CD8-positive, alpha-beta memory T cell (primary cell): Measurements from ENCODE around the gene FAM20A. TPM values are rescaled to one million over a fixed set of nuclear protein-coding genes. Genes with fewer than 3 reads are reported as not detected.

Source experiments
- CTCF ChIA-PET: fragments of 350-600 bp; sonication (Branson Sonifier 250); formaldehyde crosslinking; loops from one replicate; lab custom pipeline; 2021; ENCODE audit warnings: antibody characterized with exemption; lab: Charles Lee
- POLR2A ChIA-PET: fragments of 350-600 bp; sonication (Branson Sonifier 250); formaldehyde crosslinking; loops from one replicate; lab custom pipeline; 2021; ENCODE audit warnings: antibody characterized with exemption; lab: Charles Lee
- DNase-seq, 5 donors: peaks; one replicate each; pipeline versions ENCODE4 v3.0.0 to v3.0.0-alpha.2; 2020 to 2022; ENCODE audit warnings: mixed read lengths in 1 of 5
- H3K27ac ChIP-seq: one replicate; pipeline ENCODE4 v1.7.0; 2013; ENCODE audit warnings: low read depth, mild to moderate bottlenecking, low read length, moderate library complexity
- H3K27me3 ChIP-seq: 2 replicates; pipeline ENCODE4 v1.7.0; 2013; ENCODE audit warnings: low read length, mild to moderate bottlenecking; ENCODE audit not compliant: insufficient read depth, poor library complexity, severe bottlenecking
- H3K36me3 ChIP-seq: 2 replicates; pipeline ENCODE4 v1.7.0; 2013; ENCODE audit warnings: mild to moderate bottlenecking, low read length, moderate library complexity; ENCODE audit not compliant: insufficient read depth
- H3K4me1 ChIP-seq: 2 replicates; pipeline ENCODE4 v1.7.0; 2013; ENCODE audit warnings: mild to moderate bottlenecking, low read length, moderate library complexity; ENCODE audit not compliant: insufficient read depth
- H3K4me3 ChIP-seq: 2 replicates; pipeline ENCODE4 v1.7.0; 2013; ENCODE audit warnings: mild to moderate bottlenecking, low read length
- H3K9me3 ChIP-seq: 2 replicates; pipeline ENCODE4 v1.7.0; 2013; ENCODE audit warnings: mild to moderate bottlenecking, low read length
- H3K27ac Mint-ChIP-seq, 8 donors: one replicate each; pipeline ENCODE4 v1.8.0; 2020 to 2021; ENCODE audit warnings: mixed read lengths in 8 of 8, mild to moderate bottlenecking in 6 of 8, inconsistent platforms in 3 of 8, moderate library complexity in 3 of 8
- H3K27me3 Mint-ChIP-seq, 2 donors: one replicate each; pipeline ENCODE4 v1.8.0; 2020 to 2021; ENCODE audit warnings: mixed read lengths in 2 of 2, mild to moderate bottlenecking in 1 of 2, moderate library complexity in 1 of 2
- H3K36me3 Mint-ChIP-seq, 3 donors: one replicate each; pipeline ENCODE4 v1.8.0; 2020 to 2021; ENCODE audit warnings: mixed read lengths in 3 of 3, inconsistent platforms in 1 of 3, mild to moderate bottlenecking in 1 of 3
- H3K4me1 Mint-ChIP-seq, 3 donors: one replicate each; pipeline ENCODE4 v1.8.0; 2020 to 2021; ENCODE audit warnings: mixed read lengths in 3 of 3, inconsistent platforms in 1 of 3, mild to moderate bottlenecking in 1 of 3
- H3K4me3 Mint-ChIP-seq, 7 donors: one replicate each; pipeline ENCODE4 v1.8.0; 2020 to 2021; ENCODE audit warnings: mixed read lengths in 7 of 7, mild to moderate bottlenecking in 6 of 7, moderate library complexity in 4 of 7, inconsistent platforms in 2 of 7
- H3K9me3 Mint-ChIP-seq, 5 donors: one replicate each; pipeline ENCODE4 v1.8.0; 2020 to 2022; ENCODE audit warnings: mixed read lengths in 5 of 5, mild to moderate bottlenecking in 3 of 5, moderate library complexity in 2 of 5, inconsistent platforms in 1 of 5
- polyA plus RNA-seq: library from polyadenylated mRNA; unstranded; fragments of 300-500 nt; fragmentation: Illumina TruSeq; gene quantifications from one replicate; pipeline ENCODE4 v1.2.3, GENCODE V29; 2021
- total RNA-seq, 2 experiments: library from RNA; stranded (reverse); gene quantifications; one replicate each; pipeline ENCODE4 v1.2.3, GENCODE V29; 2021

The FAM20A gene
- total and polyA plus RNA-seq, 3 experiments from 2014 or later: 0.07 TPM; not detected in 2

DNA sequence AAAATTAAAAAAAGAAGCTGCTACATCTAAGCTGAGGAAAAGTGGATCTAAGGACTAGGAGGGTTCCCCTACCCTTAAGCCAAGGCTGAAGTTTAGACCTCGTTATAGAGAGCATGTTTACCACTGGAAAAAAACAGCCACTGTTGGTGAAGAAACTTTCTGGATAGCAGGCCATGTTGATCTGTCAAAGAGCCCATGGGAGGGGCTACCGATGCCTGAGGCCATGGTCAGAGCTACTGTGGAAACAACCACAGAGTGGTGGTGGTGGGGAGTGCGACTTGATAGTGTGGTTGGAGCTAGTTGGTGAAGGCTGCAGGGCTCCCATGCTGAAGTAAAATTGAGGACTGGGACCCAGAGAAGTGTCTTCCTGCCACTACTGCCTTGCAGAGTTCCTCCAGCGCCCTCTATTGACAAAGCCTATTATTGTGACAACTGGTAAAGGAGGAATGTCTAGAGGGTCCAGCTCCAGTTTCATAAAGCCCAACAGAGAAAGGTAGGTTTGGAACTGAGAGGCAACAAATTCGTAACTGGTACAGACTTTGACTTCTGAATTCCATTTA is 12.7 kb upstream of the FAM20A start:
- Histone ChIP-seq H3K4me3 (no peak overlapping the region), H3K27me3 (no peaks in the 10 kb centered on the region), H3K36me3 (no peaks in the 10 kb centered on the region), H3K9me3 (peaks cover 12% of the 10 kb centered on the region), H3K27ac (no peak overlapping the region), H3K4me1 (no peaks in the 10 kb centered on the region)
- Mint-ChIP-seq H3K36me3 (peaks cover 0 to 4% (median 3%) of the 10 kb centered on the region in 3 donors), H3K4me1 (no peaks in the 10 kb centered on the region), H3K27me3 (peaks cover 14 to 53% of the 10 kb centered on the region in 2 donors), H3K9me3 (peaks cover 22 to 29% (median 24%) of the 10 kb centered on the region in 5 donors), H3K4me3 (no peak overlapping the region), H3K27ac (no peak overlapping the region)
- POLR2A ChIA-PET: no interaction called here
- CTCF ChIA-PET: no interaction called here
- DNase-seq: peak in 1 of 5 donors; percentile 17

- no peaks in the 10 kb centered on the region for H3K4me1 Mint-ChIP-seq
- Histone ChIP-seq H3K4me3 (no peak overlapping the region), H3K9me3 (peaks cover 12% of the 10 kb centered on the region), H3K27ac (no peak overlapping the region), H3K4me1 (no peaks in the 10 kb centered on the region), H3K27me3 (no peaks in the 10 kb centered on the region), H3K36me3 (no peaks in the 10 kb centered on the region)
- no peak overlapping the region for H3K4me3 Mint-ChIP-seq
- CTCF ChIA-PET: no interaction called here
- no peak overlapping the region for H3K27ac Mint-ChIP-seq
- peaks cover 11 to 46% of the 10 kb centered on the region in 2 donors for H3K27me3 Mint-ChIP-seq
- POLR2A ChIA-PET: no interaction called here
- peaks cover 30 to 33% (median 31%) of the 10 kb centered on the region in 5 donors for H3K9me3 Mint-ChIP-seq
- H3K36me3 Mint-ChIP-seq: peaks cover 0 to 4% (median 0%) of the 10 kb centered on the region in 3 donors
- DNase-seq: no peak
These were observed 11.7 kb upstream of the FAM20A start for GRCh38 chr17:68612923-68613292.

- peaks cover 0 to 6% (median 0%) of the 10 kb centered on the region in 3 donors for H3K36me3 Mint-ChIP-seq
- H3K27ac ChIP-seq: no peak overlapping the region
- no peaks in the 10 kb centered on the region for H3K4me1 Mint-ChIP-seq
- peaks cover 35 to 39% (median 37%) of the 10 kb centered on the region in 5 donors for H3K9me3 Mint-ChIP-seq
- CTCF ChIA-PET: no interaction called here
- H3K36me3 ChIP-seq: no peaks in the 10 kb centered on the region
- H3K4me3 ChIP-seq: no peak overlapping the region
- H3K4me3 Mint-ChIP-seq: no peak overlapping the region
- no peaks in the 10 kb centered on the region for H3K4me1 ChIP-seq
- DNase-seq: no peak
- peaks cover 12% of the 10 kb centered on the region for H3K9me3 ChIP-seq
- no peak overlapping the region for H3K27ac Mint-ChIP-seq
- no peaks in the 10 kb centered on the region for H3K27me3 ChIP-seq
- H3K27me3 Mint-ChIP-seq: peaks cover 10 to 45% of the 10 kb centered on the region in 2 donors
- POLR2A ChIA-PET: no interaction called here
These were observed 11.2 kb upstream of the FAM20A start for GRCh38 chr17:68612209-68612922.

- no peak overlapping the region for H3K4me3 ChIP-seq
- no peaks in the 10 kb centered on the region for H3K27me3 ChIP-seq
- DNase-seq: no peak
- no peaks in the 10 kb centered on the region for H3K4me1 ChIP-seq
- no peak overlapping the region for H3K4me3 Mint-ChIP-seq
- H3K27ac ChIP-seq: no peak overlapping the region
- peaks cover 0 to 6% (median 0%) of the 10 kb centered on the region in 3 donors for H3K36me3 Mint-ChIP-seq
- ChIA-PET POLR2A (no interaction called here), CTCF (no interaction called here)
- no peaks in the 10 kb centered on the region for H3K36me3 ChIP-seq
- no peaks in the 10 kb centered on the region for H3K4me1 Mint-ChIP-seq
- peaks cover 12% of the 10 kb centered on the region for H3K9me3 ChIP-seq
- no peak overlapping the region for H3K27ac Mint-ChIP-seq
- peaks cover 39 to 44% (median 41%) of the 10 kb centered on the region in 5 donors for H3K9me3 Mint-ChIP-seq
- peaks cover 6 to 41% of the 10 kb centered on the region in 2 donors for H3K27me3 Mint-ChIP-seq
These were observed 10.4 kb upstream of the FAM20A start for GRCh38 chr17:68611353-68612208.

- Histone ChIP-seq H3K9me3 (peaks cover 12% of the 10 kb centered on the region), H3K4me1 (no peaks in the 10 kb centered on the region), H3K36me3 (no peaks in the 10 kb centered on the region), H3K4me3 (no peak overlapping the region), H3K27ac (no peak overlapping the region), H3K27me3 (no peaks in the 10 kb centered on the region)
- no peak for DNase-seq
- Mint-ChIP-seq H3K36me3 (peaks cover 0 to 6% (median 0%) of the 10 kb centered on the region in 3 donors), H3K27ac (no peak overlapping the region), H3K27me3 (peaks cover 6 to 42% of the 10 kb centered on the region in 2 donors), H3K4me1 (no peaks in the 10 kb centered on the region), H3K4me3 (no peak overlapping the region), H3K9me3 (peaks cover 39 to 44% (median 42%) of the 10 kb centered on the region in 5 donors)
- CTCF ChIA-PET: no interaction called here
- POLR2A ChIA-PET: no interaction called here
These were observed 9.4 kb upstream of the FAM20A start for GRCh38 chr17:68610554-68610953.

DNA sequence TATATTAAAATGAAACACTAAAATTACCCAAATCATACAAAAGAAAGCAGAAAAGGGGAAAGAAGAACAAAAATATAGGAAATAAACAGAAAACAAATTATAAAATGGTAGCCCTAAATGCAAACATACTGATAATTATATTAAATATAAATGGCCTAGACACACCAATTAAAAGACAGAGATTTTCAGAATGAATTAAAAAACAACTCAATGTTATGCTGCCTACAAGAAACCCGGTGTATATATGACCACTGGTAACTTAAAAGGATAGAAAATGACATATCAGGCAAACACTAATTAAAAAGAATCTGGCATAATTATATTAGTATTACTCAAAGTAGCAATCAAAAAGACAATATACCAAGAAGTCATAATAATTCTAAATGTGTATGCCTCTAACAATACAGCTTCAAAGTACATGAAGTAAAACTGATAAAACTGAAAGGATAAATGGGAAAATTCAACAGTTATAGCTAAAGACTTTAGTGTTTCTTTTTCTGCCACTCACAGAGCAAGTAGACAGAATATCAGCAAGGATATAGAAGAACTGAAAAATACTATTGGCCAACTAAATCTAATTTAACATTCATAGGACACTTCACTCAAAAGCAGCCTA is 7.5 kb upstream of the FAM20A start:
- DNase-seq: no peak
- no peak overlapping the region for H3K4me3 ChIP-seq
- Mint-ChIP-seq H3K27me3 (peaks cover 8 to 45% of the 10 kb centered on the region in 2 donors), H3K27ac (no peak overlapping the region), H3K36me3 (peaks cover 0 to 6% (median 0%) of the 10 kb centered on the region in 3 donors), H3K9me3 (peaks cover 39 to 44% (median 42%) of the 10 kb centered on the region in 5 donors), H3K4me1 (no peaks in the 10 kb centered on the region), H3K4me3 (no peak overlapping the region)
- no peaks in the 10 kb centered on the region for H3K4me1 ChIP-seq
- CTCF ChIA-PET: no interaction called here
- H3K27me3 ChIP-seq: no peaks in the 10 kb centered on the region
- peaks cover 12% of the 10 kb centered on the region for H3K9me3 ChIP-seq
- POLR2A ChIA-PET: no interaction called here
- H3K27ac ChIP-seq: no peak overlapping the region
- no peaks in the 10 kb centered on the region for H3K36me3 ChIP-seq

- Mint-ChIP-seq H3K27me3 (peaks cover 18 to 56% of the 10 kb centered on the region in 2 donors), H3K27ac (no peak overlapping the region), H3K9me3 (peaks cover 39 to 44% (median 42%) of the 10 kb centered on the region in 5 donors), H3K4me1 (peaks cover 2 to 7% (median 3%) of the 10 kb centered on the region in 3 donors), H3K36me3 (peaks cover 0 to 6% (median 0%) of the 10 kb centered on the region in 3 donors), H3K4me3 (no peak overlapping the region)
- Histone ChIP-seq H3K4me1 (no peaks in the 10 kb centered on the region), H3K4me3 (no peak overlapping the region), H3K36me3 (no peaks in the 10 kb centered on the region), H3K9me3 (peaks cover 12% of the 10 kb centered on the region), H3K27ac (no peak overlapping the region), H3K27me3 (no peaks in the 10 kb centered on the region)
- POLR2A ChIA-PET: no interaction called here
- no peak for DNase-seq
- CTCF ChIA-PET: no interaction called here
These were observed 5.5 kb upstream of the FAM20A start for GRCh38 chr17:68606451-68607307.
